ENCODE data around the gene ARPC2. TPM values are rescaled to one million over a fixed set of nuclear protein-coding genes. Genes with fewer than 3 reads are reported as not detected.
A peak's percentile ranks its signal among the peaks of the same experiment; 100 is the strongest.

The ARPC2 gene
- total RNA-seq, 1 experiment from 2014 or later: 456 TPM

GRCh38 chr2:218289639-218290315 lies 72.8 kb downstream of the ARPC2 start:
- no peak for DNase-seq (ENCODE audit: low read depth)

DNA sequence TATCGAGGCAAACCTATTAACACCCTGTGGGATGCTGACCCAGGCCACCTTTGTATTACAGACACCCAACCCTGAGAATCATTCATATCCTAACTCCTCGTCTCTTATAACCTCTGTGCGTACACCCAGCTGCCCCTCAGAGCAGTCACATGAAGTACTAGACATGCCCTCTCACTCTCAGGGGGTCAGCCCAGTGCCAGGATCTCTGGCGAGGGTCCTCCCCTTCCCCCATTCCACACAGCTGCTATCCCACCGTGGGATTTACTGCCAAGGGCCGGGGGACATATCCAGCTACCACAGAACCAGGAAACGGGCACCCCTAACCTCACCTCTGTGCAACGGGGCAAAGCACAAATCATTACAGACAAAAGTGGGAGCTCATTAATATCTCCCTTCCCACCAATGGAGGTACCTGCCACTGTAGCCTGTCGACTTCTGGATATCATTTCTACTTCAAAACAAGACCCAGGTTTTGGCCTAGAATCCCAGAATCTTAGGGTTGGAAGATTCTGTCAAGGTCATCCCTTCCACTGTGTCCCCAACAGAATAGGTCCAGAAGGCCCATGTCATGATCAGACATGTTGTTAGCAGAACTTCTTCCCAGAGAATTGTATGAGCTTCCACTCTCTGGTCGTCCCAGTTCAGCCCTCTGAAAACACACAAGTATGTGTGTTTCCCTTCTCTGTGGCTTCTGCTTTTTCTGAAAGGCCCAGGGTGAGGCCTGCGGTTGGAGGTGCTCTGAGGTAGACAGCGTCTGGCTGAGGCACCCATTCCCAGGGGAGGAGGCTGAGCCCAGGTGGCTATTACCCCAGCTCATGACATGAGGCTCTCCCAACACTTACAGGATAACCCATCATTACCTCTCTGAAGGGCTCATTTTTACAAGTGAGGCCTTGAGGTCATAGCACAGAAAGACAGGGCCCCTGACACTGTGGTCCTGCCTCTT lies 73.6 kb downstream of the ARPC2 start:
- no peak for DNase-seq (ENCODE audit: low read depth)

DNA sequence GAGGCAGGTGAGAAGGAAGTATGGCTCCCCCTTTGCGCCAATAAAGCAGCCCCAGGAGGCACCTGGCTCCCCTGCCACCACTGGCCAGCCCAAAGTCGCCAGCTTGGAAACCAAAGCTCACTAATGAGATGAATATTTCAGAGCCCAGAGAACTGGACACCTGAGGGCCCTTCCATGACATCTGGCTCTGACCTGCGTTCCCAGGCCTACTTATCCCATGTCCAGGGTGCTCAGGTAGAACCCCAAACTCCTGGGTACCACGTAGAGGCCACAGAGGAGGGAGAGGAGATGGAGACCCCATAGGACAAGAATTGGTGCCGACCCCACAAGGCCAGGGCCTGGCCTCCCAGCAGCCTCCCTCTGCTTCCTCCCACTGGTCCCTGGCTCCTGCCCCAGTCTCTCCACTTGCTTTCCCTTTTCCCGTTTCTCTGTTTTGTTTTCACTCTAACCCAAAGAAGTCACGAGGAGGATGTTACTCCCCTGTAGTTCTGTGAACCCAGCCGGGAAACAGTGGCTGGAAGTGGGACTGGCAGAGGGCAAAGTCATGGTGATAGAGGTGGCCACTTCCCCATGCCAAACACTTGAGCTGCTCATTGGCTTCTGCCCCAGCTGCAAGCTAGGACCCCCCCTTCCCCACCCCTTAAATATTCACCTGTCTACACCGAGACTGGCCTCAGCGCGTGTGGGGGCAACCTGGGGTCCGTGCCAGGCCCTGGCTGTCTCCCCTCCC lies 74.5 kb downstream of the ARPC2 start:
- no peak for DNase-seq (ENCODE audit: low read depth)

GRCh38 chr2:218292048-218293014 lies 75.3 kb downstream of the ARPC2 start, which contains the start of gene TMBIM1:
TSS of gene TMBIM1 (minus strand) at chr2:218292503. CDS start at chr2:218282141, 10,362 bp downstream.
- DNase-seq (ENCODE audit: low read depth): peak; percentile 55

DNA sequence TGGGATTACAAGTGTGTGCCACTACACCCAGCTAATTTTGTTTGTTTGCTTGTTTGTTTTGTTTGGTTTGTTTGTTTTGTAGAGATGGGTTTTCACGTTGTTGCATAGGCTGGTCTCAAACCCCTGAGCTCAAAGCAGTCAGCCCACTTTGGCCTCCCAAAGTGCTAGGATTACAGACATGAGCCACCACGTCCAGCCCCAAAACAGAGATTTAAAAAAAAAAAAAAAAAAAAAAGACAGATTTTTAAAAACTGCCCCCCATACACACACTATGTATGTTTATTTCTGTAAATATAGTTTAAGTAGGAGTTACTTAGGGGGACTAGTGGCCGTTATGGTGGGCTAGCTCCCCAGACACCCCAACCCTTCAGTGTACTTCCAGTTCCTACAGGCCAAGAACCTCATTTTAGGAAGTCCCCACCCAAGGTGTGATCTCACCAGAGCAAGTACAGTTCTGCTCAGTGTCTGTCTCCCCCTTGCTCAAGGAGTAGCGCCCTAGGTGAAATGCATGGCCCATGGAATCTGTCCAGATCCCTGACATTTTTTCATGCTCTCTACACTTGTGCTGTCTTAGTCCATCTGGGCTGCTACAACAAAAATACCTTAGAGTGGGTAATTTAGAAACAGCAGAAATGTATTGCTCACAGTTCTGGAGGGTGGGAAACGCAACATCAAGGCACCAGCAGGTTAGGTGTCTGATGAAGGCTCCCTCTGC lies 76.9 kb downstream of the ARPC2 start:
- no peak for DNase-seq (ENCODE audit: low read depth)

GRCh38 chr2:218294430-218295022 lies 77.5 kb downstream of the ARPC2 start:
- DNase-seq (ENCODE audit: low read depth): no peak

- no peak for DNase-seq (ENCODE audit: low read depth)
Observed at GRCh38 chr2:218295029-218295428, 78.0 kb downstream of the ARPC2 start.

DNA sequence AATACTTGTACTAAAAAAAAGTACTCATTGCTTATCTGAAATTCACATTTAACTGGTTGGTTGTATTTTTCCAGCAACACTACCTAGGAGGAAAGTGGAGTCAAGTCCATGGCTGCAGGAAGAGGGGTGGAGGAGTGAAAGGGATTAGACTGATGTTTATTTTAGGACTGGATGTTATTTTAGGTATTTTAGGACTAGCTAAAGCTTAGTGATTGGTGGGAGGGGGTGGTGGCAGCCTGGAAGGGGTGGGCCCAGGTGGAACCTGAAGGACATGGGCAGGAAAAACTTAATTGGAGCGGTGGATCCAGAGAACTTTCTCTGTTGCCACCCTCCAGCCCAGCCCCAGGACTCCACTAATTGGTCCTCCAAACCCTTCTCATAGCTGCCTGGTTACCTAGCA lies 79.2 kb downstream of the ARPC2 start:
- no peak for DNase-seq (ENCODE audit: low read depth)

GRCh38 chr2:218296847-218297246 lies 79.9 kb downstream of the ARPC2 start:
- DNase-seq (ENCODE audit: low read depth): no peak

DNA sequence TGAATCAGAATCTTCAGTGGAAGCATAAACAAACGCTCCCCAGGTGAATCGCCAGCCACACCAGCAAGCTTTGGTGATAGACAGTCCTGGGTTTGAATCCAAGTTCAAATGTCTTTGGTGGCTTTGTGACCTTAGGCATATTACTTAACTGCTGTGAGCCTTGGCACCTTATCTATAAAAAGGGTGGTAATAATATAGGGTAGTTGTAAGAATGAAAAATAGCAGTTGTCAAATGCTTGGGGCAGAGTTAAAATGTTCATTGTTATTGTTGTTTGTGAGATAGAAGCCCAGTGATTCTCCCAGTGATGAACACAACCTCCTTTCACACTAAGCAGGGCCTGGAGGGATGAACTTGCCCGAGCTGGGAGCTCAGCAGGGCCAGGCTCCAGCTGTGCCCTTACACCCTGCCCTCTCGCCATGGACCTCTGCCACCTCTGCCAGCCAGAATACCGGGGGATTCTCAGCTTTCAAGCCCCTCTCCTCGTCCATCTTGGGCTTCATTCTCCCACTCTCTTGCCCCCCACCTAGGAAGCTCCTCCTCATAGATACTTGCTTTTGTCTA lies 81.4 kb downstream of the ARPC2 start:
- DNase-seq (ENCODE audit: low read depth): no peak

DNA sequence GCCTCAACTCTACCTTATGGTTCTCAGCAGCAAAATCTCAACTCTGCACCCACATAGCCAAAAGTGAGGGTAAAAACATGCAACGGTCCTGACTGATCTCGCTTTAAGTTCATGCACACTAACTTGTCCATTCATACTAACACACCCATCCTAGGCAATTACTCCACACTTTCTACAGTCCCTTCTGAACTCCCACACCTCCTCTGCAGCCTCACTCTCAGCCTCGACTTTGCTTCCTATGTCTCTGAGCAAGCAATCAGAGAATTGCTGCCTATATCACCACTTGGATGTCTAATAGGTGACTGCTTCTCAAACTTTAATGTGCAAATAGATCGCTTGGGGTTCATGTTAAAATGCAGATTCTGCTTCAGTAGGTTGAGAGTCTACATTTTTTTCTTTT lies 83.2 kb downstream of the ARPC2 start:
- no peak for DNase-seq (ENCODE audit: low read depth)

- DNase-seq (ENCODE audit: low read depth): peak; percentile 76
Observed at GRCh38 chr2:218301176-218301819, 84.3 kb downstream of the ARPC2 start.

Other genes with a start within 250 kb of the ARPC2 start
- gene TNS1, start 214.2 kb upstream of the ARPC2 start, total RNA-seq (2014; rRNA removed; shearing (Covaris generic)): 2.6 and 3.5 TPM in 2 replicates
- not detected in 2 replicates for gene RUFY4, start 147.9 kb upstream of the ARPC2 start, total RNA-seq (2014; rRNA removed; shearing (Covaris generic))
- not detected in 2 replicates for gene CXCR2, start 91.2 kb upstream of the ARPC2 start, total RNA-seq (2014; rRNA removed; shearing (Covaris generic))
- not detected in 2 replicates for gene CXCR1, start 50.2 kb upstream of the ARPC2 start, total RNA-seq (2014; rRNA removed; shearing (Covaris generic))
- gene GPBAR1, start 43.8 kb downstream of the ARPC2 start, total RNA-seq (2014; rRNA removed; shearing (Covaris generic)): 0.37 TPM in 1 of 2 replicates, not detected in the other
- 108 and 153 TPM in 2 replicates for gene AAMP, start 52.9 kb downstream of the ARPC2 start, total RNA-seq (2014; rRNA removed; shearing (Covaris generic))
- gene PNKD, start 53.3 kb downstream of the ARPC2 start, total RNA-seq (2014; rRNA removed; shearing (Covaris generic)): 55.2 and 59.2 TPM in 2 replicates
- 89.2 and 132 TPM in 2 replicates for gene TMBIM1, start 75.3 kb downstream of the ARPC2 start, total RNA-seq (2014; rRNA removed; shearing (Covaris generic))
- not detected in 2 replicates for gene CATIP, start 139.7 kb downstream of the ARPC2 start, total RNA-seq (2014; rRNA removed; shearing (Covaris generic))
- gene SLC11A1, start 165.1 kb downstream of the ARPC2 start, total RNA-seq (2014; rRNA removed; shearing (Covaris generic)): 0.02 and 0.07 TPM in 2 replicates
- gene CTDSP1, start 182.7 kb downstream of the ARPC2 start, total RNA-seq (2014; rRNA removed; shearing (Covaris generic)): 31.6 and 37.8 TPM in 2 replicates
- gene VIL1, start 201.9 kb downstream of the ARPC2 start, total RNA-seq (2014; rRNA removed; shearing (Covaris generic)): not detected in 2 replicates